Transverse colon (tissue), 4 donors: Measurements from ENCODE around the gene TRIP10.

Experiments used
- CTCF ChIP-seq, 5 experiments: fragments of 200-600 bp in 3 of 5; fragments of 450-650 bp in 2 of 5; sonication (generic) in 3 of 5; IDR thresholded peaks; 1 replicate in 2 of 5; 2 replicates in 3 of 5; pipeline ENCODE4 v1.5.1; 2016 to 2017; ENCODE audit warnings: antibody characterized with exemption in 5 of 5, inconsistent platforms in 3 of 5, mild to moderate bottlenecking in 2 of 5, moderate library complexity in 1 of 5
- EP300 ChIP-seq: sonication (generic); formaldehyde crosslinking; IDR thresholded peaks from one replicate; pipeline ENCODE4 v1.6.1; 2017; ENCODE audit warnings: antibody characterized with exemption, low read depth
- POLR2A ChIP-seq: fragments of 450-650 bp; IDR thresholded peaks from one replicate; pipeline ENCODE4 v1.6.1; 2016; ENCODE audit warnings: antibody characterized with exemption, mild to moderate bottlenecking, moderate library complexity
- POLR2AphosphoS5 ChIP-seq, 3 donors: sonication (generic); formaldehyde crosslinking; IDR thresholded peaks; one replicate each; pipeline ENCODE4 v1.6.1; 2016; ENCODE audit warnings: antibody characterized with exemption in 3 of 3

- no peak for TF ChIP-seq CTCF (IDR thresholded peaks at IDR 0.05)
- TF ChIP-seq POLR2A, result no peak
- TF ChIP-seq POLR2AphosphoS5 (IDR thresholded peaks at IDR 0.05), result no peak
- TF ChIP-seq EP300, result no peak
Observed at GRCh38 chr19:6800991-6801484, 61.6 kb downstream of the TRIP10 start.
